Psoas muscle (tissue), 8 donors: ENCODE data around the gene RHOH. TPM values are rescaled to one million over a fixed set of nuclear protein-coding genes. Genes with fewer than 3 reads are reported as not detected.
"Not testable (repeated sequence)": the region's sequence is repeated elsewhere in the genome, so short reads cannot be mapped to it uniquely, and the experiment has no call there.

Experiments
- ATAC-seq, 4 donors: fragments of 200-7000 bp; cut with Tn5 transposase; one replicate each; pipeline ENCODE4 v1.9.1; 2020; ENCODE audit warnings: moderate library complexity in 3 of 4, mild to moderate bottlenecking in 2 of 4
- DNase-seq, 2 donors: peaks; one replicate each; pipeline ENCODE4 v3.0.0-alpha.2; 2020
- H3K27ac ChIP-seq: fragments of 200-600 bp; one replicate; pipeline ENCODE4 v1.8.0; 2022
- H3K27me3 ChIP-seq, 3 donors: fragments of 200-600 bp in 1 of 3; one replicate each; pipeline versions ENCODE4 v1.6.1 to v1.8.0; 2013 to 2022; ENCODE audit warnings: low read length in 2 of 3, mild to moderate bottlenecking in 2 of 3, moderate library complexity in 1 of 3; ENCODE audit not compliant: insufficient read depth in 3 of 3
- H3K36me3 ChIP-seq, 2 donors: fragments of 200-600 bp in 1 of 2; one replicate each; pipeline versions ENCODE4 v1.6.1 to v1.8.0; 2013 to 2022; ENCODE audit warnings: low read depth in 1 of 2, mild to moderate bottlenecking in 1 of 2, moderate library complexity in 1 of 2; ENCODE audit not compliant: insufficient read depth in 1 of 2
- H3K4me1 ChIP-seq: fragments of 200-600 bp; one replicate; pipeline ENCODE4 v1.8.0; 2022
- H3K4me3 ChIP-seq: fragments of 200-600 bp; one replicate; pipeline ENCODE4 v1.8.0; 2022; ENCODE audit warnings: mild to moderate bottlenecking
- H3K9me3 ChIP-seq: fragments of 200-600 bp; one replicate; pipeline ENCODE4 v1.8.0; 2022
- CTCF ChIP-seq: fragments of 200-600 bp; IDR thresholded peaks from one replicate; pipeline ENCODE4 v1.8.0; 2022; ENCODE audit warnings: antibody characterized with exemption
- WGBS, 3 donors: extraction: QIAGEN DNeasy Blood & Tissue Kit; methylation state at CpG; one replicate each; pipeline versions ENCODE4 v1.1.6 to v1.1.7; 2013; 5-methylcytosine and 5-hydroxymethylcytosine counted together
- intact Hi-C, 2 donors: fragments of 100-400 bp; cut with DNase I; formaldehyde crosslinking; loops; one replicate each; pipeline versions ENCODE4 v1.11.0 to v1.14.2; 2022
- polyA plus RNA-seq, 3 donors: library from polyadenylated mRNA; stranded (reverse); fragments of 200-250 nt; gene quantifications; one replicate each; pipeline ENCODE4 v1.2.3, GENCODE V29; 2013
- total RNA-seq, 4 donors: library from RNA; stranded (reverse); fragmentation: NEBNext Ultra II Directional in 2 of 4; extraction: Animal tissue kit (Norgen Biotek cat#: 25700) in 2 of 4; gene quantifications; one replicate each; pipeline versions ENCODE4 v1.2.1 to v1.2.4, GENCODE V29; 2021 to 2023
- donor health status: healthy with polysubstance abuse.
- donor health status: DM: no; HTN: no; CAD: no; lungs with moderate emphysema.
- donor health status: Bipolar disorder and iron deficiency.
- donor health status: healthy.
- donor health status: DM: yes; HTN: yes; CAD: no.
- donor health status: DM: no; HTN: no; CAD: no.
- donor health status: DM: no; HTN: no; CAD: no.
- donor health status: DM: yes; HTN: yes; CAD: no.

RHOH gene
- total and polyA plus RNA-seq, 7 donors, result 0.04 to 0.68 (median 0.19) TPM; not detected in 1

GRCh38 chr4:40281913-40282312 lies 85.1 kb downstream of the RHOH start:
- no peak overlapping the region for H3K27ac ChIP-seq
- intact Hi-C loops, result no loop called here
- no peaks in the 10 kb centered on the region for H3K36me3 ChIP-seq
- no peak overlapping the region for H3K4me3 ChIP-seq
- WGBS, 3 donors, result 83 to 85% (median 85%) methylated on average over 5 of the region's 5 CpGs
- TF ChIP-seq CTCF, result no peak
- DNase-seq (no peak), ATAC-seq (no peak)
- no peaks in the 10 kb centered on the region for H3K27me3 ChIP-seq
- no peaks in the 10 kb centered on the region for H3K4me1 ChIP-seq
- no peaks in the 10 kb centered on the region for H3K9me3 ChIP-seq

- H3K27ac ChIP-seq, DNase-seq, intact Hi-C loops, H3K27me3 ChIP-seq, H3K4me1 ChIP-seq, H3K36me3 ChIP-seq, H3K4me3 ChIP-seq, H3K9me3 ChIP-seq, ATAC-seq: not testable (repeated sequence)
- 89 to 94% (median 89%) methylated on average over 7 of the region's 7 CpGs for WGBS, 3 donors
Measured at GRCh38 chr4:40282857-40283256, 86.0 kb downstream of the RHOH start.

GRCh38 chr4:40283413-40283812 lies 86.6 kb downstream of the RHOH start:
- Histone ChIP-seq H3K9me3 (no peaks in the 10 kb centered on the region), H3K4me1 (no peaks in the 10 kb centered on the region), H3K4me3 (no peak overlapping the region), H3K27ac (no peak overlapping the region), H3K36me3 (no peaks in the 10 kb centered on the region), H3K27me3 (no peaks in the 10 kb centered on the region)
- no peak for DNase-seq
- ATAC-seq, result no peak
- WGBS, 3 donors, result 82 to 87% (median 87%) methylated on average over 10 of the region's 10 CpGs
- TF ChIP-seq CTCF, result no peak
- intact Hi-C loops, result no loop called here

- no peak for DNase-seq
- no peak for ATAC-seq
- WGBS, 3 donors, result 66 to 78% (median 70%) methylated on average over 10 of the region's 10 CpGs
Measured at GRCh38 chr4:40283968-40284367, 87.1 kb downstream of the RHOH start.

GRCh38 chr4:40285692-40286091 lies 88.9 kb downstream of the RHOH start:
- H3K4me3 ChIP-seq, result no peak overlapping the region
- no peak overlapping the region for H3K27ac ChIP-seq
- H3K9me3 ChIP-seq, result no peaks in the 10 kb centered on the region
- no peak for DNase-seq
- WGBS, 3 donors, result 79 to 87% (median 84%) methylated on average over 5 of the region's 5 CpGs
- TF ChIP-seq CTCF, result no peak
- intact Hi-C loops, result no loop called here
- H3K36me3 ChIP-seq, result no peaks in the 10 kb centered on the region
- ATAC-seq, result no peak
- no peaks in the 10 kb centered on the region for H3K27me3 ChIP-seq
- no peaks in the 10 kb centered on the region for H3K4me1 ChIP-seq

More at GRCh38 chr4:40283968-40284367, 87.1 kb downstream of the RHOH start:
- no peaks in the 10 kb centered on the region for H3K27me3 ChIP-seq
- no peak overlapping the region for H3K27ac ChIP-seq
- intact Hi-C loops, result no loop called here
- no peaks in the 10 kb centered on the region for H3K9me3 ChIP-seq
- no peaks in the 10 kb centered on the region for H3K4me1 ChIP-seq
- H3K4me3 ChIP-seq, result no peak overlapping the region
- H3K36me3 ChIP-seq, result no peaks in the 10 kb centered on the region
- no peak for TF ChIP-seq CTCF
